CD4-positive, alpha-beta T cell treated with Interleukin-4 for 4 hours (primary cell): Measurements from ENCODE around the gene BNIP3.
"Not testable (repeated sequence)": the region's sequence is repeated elsewhere in the genome, so short reads cannot be mapped to it uniquely, and the experiment has no call there.

Experiments used
- DNase-seq: peaks from one replicate; pipeline ENCODE4 v3.0.0-alpha.2; 2020

Gene BNIP3

GRCh38 chr10:132001238-132001972 is 19.7 kb upstream of the BNIP3 start:
- peak; percentile 22 for DNase-seq

- DNase-seq = no peak
Observed at GRCh38 chr10:131998845-131999681, 17.3 kb upstream of the BNIP3 start.

DNA sequence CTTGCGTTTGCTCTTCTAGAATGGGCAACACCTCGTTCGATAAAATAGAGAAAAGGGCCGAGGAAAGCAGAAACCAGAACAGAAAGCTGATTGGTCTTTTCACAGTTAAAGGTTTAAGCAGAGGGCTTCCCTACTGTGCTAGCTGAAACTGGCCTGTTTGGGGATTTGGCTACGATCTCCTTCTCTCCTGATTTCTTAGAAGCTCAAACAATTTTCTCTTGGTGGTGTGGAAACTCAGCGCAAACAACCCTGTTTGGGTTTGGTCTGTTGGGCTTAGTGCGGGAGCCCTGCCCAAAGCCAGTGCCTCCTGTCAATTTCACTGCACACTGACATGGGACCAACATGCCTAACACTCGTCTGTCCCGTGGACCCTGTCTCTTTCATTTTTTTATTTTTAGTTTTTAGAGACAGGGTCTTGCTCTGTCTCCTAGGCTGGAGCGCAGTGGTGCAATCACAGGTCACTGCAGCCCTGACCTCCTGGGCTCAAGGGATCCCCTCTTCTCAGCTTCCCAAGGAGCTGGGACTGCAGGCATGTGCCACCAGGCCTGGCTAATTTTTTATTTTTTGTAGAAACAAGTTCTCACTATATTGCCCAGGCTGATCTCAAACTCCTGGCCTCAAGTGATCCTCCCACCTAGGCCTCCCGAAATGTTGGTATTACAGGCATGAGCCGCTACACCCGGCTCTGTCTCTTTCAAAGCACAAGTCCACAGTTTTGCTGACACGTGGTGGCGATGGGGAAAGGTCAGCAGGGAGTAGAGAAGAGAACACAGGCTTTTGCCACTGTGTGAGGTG is 16.5 kb upstream of the BNIP3 start:
- no peak for DNase-seq

DNA sequence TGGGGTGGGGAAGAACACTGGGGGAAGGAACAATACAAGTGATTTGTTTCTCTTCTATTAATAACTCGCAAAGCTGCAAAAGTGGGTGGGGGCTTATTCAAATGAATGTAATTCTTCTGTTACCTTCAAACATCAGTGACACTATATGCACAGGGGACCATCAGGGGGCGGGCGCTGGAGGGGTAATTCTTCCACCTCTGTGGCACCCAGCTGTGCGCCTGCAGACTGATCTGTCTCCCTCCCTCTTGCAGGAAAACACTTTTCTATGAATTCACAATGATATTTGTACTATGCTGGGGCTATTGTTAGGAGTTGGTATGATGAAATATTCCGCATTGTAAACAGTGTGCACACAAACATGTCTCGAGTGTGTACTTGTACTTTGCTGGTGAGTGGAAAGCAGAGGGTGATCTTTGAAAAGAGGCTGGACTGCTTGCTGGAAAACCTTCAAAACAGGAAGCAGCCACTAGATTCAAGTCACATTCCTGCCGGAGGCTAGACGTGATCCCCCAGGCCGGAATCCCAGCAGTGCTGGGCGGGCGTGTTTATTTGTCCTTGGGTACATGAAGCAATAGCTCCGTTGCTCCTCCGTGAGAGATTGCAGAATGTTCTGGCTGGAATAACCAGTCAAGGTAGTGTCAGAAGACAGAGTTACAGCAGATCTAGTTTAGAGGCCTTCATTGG is 15.8 kb upstream of the BNIP3 start:
- no peak for DNase-seq

DNA sequence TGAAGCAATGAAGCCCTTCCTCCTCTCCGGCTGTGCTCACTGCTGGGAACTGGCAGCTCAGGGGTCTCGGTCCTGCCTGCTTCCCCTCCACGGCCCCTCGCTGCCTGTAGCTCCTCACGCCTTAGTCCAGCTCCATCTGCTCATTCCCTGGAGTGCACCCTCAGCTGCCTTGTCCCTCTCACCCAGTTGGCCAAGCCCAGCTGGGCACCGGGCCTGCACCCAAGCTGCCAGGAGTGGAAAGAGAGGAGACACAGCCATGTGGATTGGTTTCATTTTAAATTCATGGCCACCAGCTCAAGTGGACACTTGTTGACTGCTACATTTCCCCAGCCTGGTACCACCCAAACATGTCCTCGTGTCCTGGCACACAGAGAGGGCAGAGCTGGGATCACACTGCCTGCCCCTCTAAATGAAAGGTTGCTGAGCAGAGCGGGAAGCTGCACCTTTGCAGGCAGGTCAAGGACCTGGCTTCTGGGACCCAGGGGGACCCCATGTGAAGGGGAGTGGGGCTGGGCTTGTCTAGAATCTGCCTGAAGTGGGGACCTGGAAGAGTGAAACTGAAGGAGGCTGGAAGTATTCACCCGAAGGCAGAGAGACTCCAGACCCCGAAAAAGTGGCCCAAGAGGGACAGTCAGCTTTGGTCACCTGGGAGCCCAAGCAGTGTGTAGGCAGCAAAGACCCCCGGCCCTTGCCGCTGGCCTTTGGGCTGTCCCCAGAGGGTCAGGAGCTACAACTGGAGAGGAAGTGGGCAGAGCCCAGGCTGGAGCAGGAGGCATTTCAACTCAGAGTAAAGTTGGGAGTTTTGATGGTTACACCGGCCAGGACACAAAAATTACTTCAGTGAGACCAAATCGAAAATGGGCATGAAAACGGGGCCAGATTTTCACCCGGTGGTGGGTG is 15.0 kb upstream of the BNIP3 start:
- DNase-seq = no peak

- DNase-seq = no peak
Observed at GRCh38 chr10:131994435-131994834, 12.7 kb upstream of the BNIP3 start.

GRCh38 chr10:131993275-131993674 is 11.6 kb upstream of the BNIP3 start:
- no peak for DNase-seq

GRCh38 chr10:131991726-131992125 is 10.0 kb upstream of the BNIP3 start:
- no peak for DNase-seq

- DNase-seq = not testable (repeated sequence)
Observed at GRCh38 chr10:131987786-131988185, 6.1 kb upstream of the BNIP3 start.

- not testable (repeated sequence) for DNase-seq
Observed at GRCh38 chr10:131987301-131987700, 5.6 kb upstream of the BNIP3 start.

- not testable (repeated sequence) for DNase-seq
Observed at GRCh38 chr10:131986851-131987250, 5.1 kb upstream of the BNIP3 start.

- DNase-seq = no peak
Observed at GRCh38 chr10:131983780-131984179, 2.1 kb upstream of the BNIP3 start.

- DNase-seq = no peak
Observed at GRCh38 chr10:131982796-131983195, 1.1 kb upstream of the BNIP3 start.

- DNase-seq = no peak
Observed at GRCh38 chr10:131982185-131982756, 548 bp upstream of the BNIP3 start.

- DNase-seq = no peak
Observed at GRCh38 chr10:131980761-131981428, 828 bp downstream of the BNIP3 start.

- no peak for DNase-seq
Observed at GRCh38 chr10:131980321-131980720, 1.4 kb downstream of the BNIP3 start.

DNA sequence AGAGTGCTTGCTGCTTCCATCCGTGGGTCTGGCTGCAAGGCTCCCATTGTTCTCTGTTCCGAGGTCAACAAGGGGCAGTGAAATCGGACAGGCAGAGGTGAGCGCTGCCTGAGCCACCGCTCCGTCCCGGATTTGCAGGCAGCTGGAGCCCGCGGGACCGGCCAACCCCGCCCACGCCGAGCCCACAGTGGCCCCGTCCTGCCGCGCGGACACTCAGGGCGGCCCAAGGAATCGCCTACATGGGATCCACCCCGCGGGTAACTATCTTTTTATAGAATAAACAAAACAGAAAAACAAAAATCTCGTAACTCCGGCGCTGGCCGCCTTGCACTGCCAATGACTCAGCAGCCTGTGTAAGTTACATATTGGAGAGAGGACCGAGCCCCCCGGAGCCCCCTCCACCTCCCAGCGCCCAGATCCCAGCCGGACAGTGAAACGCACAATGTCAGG is 1.9 kb downstream of the BNIP3 start:
- no peak for DNase-seq

GRCh38 chr10:131979336-131979735 is 2.4 kb downstream of the BNIP3 start:
- no peak for DNase-seq

DNA sequence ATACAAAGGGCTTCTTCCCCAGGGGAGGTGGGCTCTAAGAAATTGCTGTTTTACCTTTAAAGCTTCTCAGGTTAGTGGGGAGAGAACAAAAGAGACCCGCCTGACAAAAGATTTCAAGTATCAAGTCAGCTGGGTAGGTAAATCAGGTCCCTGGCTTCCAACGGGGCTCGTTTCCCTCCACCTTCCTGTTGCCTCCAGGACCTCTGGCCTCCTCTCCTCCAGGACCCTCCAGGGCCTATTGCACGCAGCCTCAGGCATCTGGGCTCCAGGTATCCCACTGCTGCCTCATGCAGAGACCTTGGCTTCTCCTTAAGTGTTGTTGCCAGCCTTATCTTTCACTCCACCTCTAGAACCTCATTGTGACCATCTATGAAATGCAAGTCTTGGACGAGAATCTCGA is 2.9 kb downstream of the BNIP3 start:
- no peak for DNase-seq

GRCh38 chr10:131978366-131978765 is 3.4 kb downstream of the BNIP3 start:
- DNase-seq = no peak
